ENCODE measurements around the gene SUSD5.
"Not testable (repeated sequence)": the region's sequence is repeated elsewhere in the genome, so short reads cannot be mapped to it uniquely, and the experiment has no call there.

The SUSD5 gene

DNA sequence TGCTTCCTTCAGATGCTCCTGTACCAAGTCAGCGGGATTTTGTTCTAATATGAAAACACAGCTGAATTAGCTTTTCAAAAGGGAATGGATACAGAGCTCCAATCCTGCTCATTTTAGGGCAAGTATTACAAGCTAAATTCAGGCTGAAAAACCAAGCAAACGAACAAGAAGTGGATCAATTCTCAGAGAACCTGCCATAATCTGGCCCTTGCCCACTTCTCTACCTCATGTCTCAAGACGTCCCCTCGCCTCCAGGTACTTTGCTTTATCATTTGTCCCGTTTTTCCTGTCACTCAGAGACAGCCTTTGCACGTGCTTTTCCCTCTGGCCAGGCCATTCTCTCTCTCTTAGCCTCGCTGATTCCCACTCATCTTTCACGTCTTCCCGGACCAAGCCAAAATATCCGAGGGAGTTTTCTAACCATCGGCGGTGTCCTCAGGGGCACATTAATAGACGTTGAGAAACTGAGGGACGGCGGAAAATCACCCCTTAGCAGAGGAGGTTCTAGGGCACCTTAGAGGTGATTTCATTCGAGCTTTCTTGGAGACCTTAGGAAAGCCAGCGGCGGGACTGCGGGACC is 654 bp downstream of the SUSD5 start:
- H3K27me3 Mint-ChIP-seq = peaks cover 19% of the 10 kb centered on the region
- H3K9me3 Mint-ChIP-seq (ENCODE audit: low read depth) = no peaks in the 10 kb centered on the region
- H3K36me3 Mint-ChIP-seq = no peaks in the 10 kb centered on the region
- no peak overlapping the region for H3K27ac Mint-ChIP-seq
- no peak overlapping the region for H3K4me3 Mint-ChIP-seq
- H3K4me1 Mint-ChIP-seq (ENCODE audit: low read depth) = peaks cover 5% of the 10 kb centered on the region

DNA sequence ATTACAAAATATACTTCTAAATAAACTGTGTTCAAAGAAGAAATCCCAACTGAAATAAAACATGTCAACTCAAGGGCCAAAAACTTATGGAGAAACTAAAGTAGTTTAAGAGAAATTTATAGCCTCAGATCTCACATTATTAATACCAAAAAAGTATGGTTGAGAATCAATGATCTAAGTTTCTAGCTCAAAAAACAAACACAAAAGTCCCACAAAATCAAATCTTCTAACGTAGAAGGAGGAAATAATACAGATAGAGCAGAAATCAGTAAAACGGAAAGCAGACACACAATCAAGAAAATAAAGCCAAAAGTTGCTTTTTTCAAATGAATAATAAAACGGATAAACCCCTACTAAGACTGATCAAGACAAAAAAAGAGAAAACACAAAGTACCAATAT is 2.9 kb downstream of the SUSD5 start:
- no peaks in the 10 kb centered on the region for H3K9me3 Mint-ChIP-seq (ENCODE audit: low read depth)
- no peak overlapping the region for H3K27ac Mint-ChIP-seq
- peaks cover 22% of the 10 kb centered on the region for H3K27me3 Mint-ChIP-seq
- H3K4me3 Mint-ChIP-seq = no peak overlapping the region
- H3K36me3 Mint-ChIP-seq = no peaks in the 10 kb centered on the region
- H3K4me1 Mint-ChIP-seq (ENCODE audit: low read depth) = peaks cover 5% of the 10 kb centered on the region

DNA sequence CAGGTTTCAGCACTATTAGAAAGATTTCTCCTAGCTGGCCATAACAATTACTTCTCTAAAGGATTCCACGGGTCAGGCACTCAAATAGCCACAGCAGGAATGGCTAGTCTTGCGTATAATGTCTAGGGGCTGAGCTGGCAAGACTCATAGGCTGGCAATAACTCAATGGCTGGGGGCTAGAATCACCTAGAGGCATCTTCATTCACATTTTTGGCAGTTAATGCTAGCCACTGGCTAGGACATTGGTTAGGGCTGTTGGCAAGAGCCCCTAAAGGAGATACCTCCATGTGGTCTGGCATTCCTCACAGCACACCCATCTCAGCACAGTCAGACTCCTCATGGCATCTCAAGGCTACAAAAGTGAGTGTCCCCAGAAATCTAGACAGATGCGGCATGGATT is 6.2 kb downstream of the SUSD5 start:
- Mint-ChIP-seq H3K9me3 (ENCODE audit: low read depth) (peaks cover 11% of the 10 kb centered on the region), H3K27ac (no peak overlapping the region), H3K27me3 (peaks cover 19% of the 10 kb centered on the region), H3K4me1 (ENCODE audit: low read depth) (no peaks in the 10 kb centered on the region), H3K4me3 (no peak overlapping the region), H3K36me3 (peaks cover 5% of the 10 kb centered on the region)

GRCh38 chr3:33211444-33211843 is 7.2 kb downstream of the SUSD5 start:
- H3K27me3 Mint-ChIP-seq = peaks cover 18% of the 10 kb centered on the region

GRCh38 chr3:33209357-33209756 is 9.3 kb downstream of the SUSD5 start:
- Mint-ChIP-seq H3K27ac (no peak overlapping the region), H3K4me1 (ENCODE audit: low read depth) (no peaks in the 10 kb centered on the region), H3K4me3 (no peak overlapping the region), H3K36me3 (peaks cover 5% of the 10 kb centered on the region), H3K9me3 (ENCODE audit: low read depth) (peaks cover 11% of the 10 kb centered on the region), H3K27me3 (peaks cover 14% of the 10 kb centered on the region)

More at GRCh38 chr3:33211444-33211843, 7.2 kb downstream of the SUSD5 start:
- Mint-ChIP-seq H3K9me3 (ENCODE audit: low read depth) (peaks cover 11% of the 10 kb centered on the region), H3K27ac (no peak overlapping the region), H3K36me3 (peaks cover 5% of the 10 kb centered on the region), H3K4me1 (ENCODE audit: low read depth) (no peaks in the 10 kb centered on the region), H3K4me3 (no peak overlapping the region)

DNA sequence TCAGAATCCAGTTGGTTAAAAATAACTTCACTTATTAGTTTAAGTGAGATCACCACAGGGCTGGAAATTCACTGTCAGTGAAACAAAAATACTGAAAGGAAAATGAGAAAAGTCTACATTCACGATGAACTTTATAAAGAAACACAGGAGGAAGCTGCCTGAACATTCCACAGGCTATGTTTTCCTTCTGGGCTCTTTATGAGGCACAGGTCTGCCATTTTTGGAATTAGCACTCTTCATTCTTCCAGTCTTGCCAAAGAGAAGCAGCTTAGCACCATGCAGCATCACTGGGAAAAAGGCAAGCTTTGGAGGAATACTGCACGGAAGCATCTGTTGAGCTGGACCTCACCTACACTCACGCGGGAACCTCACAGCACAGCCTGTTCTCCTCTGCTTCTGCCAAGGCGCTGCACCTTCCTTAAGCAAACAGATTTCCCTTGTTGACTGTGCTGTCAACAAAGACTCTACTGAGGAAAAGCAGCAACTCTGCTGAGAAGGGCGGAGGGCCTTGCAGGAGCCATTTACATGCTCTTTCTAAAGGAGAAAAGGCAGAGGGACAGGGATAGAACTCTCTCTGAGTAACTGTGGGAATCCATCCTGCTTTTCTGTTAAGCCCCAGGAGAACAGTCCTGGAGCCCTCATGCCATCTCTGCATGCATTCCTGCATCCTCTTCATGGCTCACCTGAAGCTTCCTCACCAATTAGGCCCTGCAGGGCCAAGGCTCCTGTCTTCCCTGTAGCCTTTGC is 15.7 kb downstream of the SUSD5 start:
- Mint-ChIP-seq H3K9me3 (ENCODE audit: low read depth) (no peaks in the 10 kb centered on the region), H3K4me3 (no peak overlapping the region), H3K27me3 (peaks cover 4% of the 10 kb centered on the region), H3K27ac (no peak overlapping the region), H3K4me1 (ENCODE audit: low read depth) (no peaks in the 10 kb centered on the region), H3K36me3 (no peaks in the 10 kb centered on the region)

GRCh38 chr3:33201195-33201594 is 17.4 kb downstream of the SUSD5 start:
- no peak overlapping the region for H3K4me3 Mint-ChIP-seq
- H3K4me1 Mint-ChIP-seq (ENCODE audit: low read depth) = no peaks in the 10 kb centered on the region
- peaks cover 1% of the 10 kb centered on the region for H3K27me3 Mint-ChIP-seq
- H3K9me3 Mint-ChIP-seq (ENCODE audit: low read depth) = no peaks in the 10 kb centered on the region
- no peaks in the 10 kb centered on the region for H3K36me3 Mint-ChIP-seq
- no peak overlapping the region for H3K27ac Mint-ChIP-seq

DNA sequence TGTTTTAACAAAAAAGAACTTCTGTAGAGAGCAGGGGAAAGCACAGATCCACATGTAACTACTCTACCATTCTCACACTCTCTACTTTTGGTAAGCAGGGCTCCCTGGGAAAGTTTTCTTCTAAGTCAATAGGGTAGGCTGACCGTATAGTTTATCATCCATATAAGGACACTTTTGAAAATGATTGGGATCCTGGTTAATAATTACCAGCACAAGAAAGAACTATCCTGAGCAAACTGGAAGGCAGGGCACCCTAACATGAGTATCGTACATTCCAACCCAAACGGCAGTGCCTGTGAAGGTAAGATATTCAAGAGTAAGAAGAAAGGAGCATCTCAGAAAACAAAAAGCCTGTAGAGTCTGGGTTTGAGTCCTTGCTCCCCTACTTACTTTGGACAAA is 22.1 kb downstream of the SUSD5 start:
- peaks cover 3% of the 10 kb centered on the region for H3K27me3 Mint-ChIP-seq
- no peak overlapping the region for H3K4me3 Mint-ChIP-seq
- H3K36me3 Mint-ChIP-seq = peaks cover 2% of the 10 kb centered on the region
- H3K4me1 Mint-ChIP-seq (ENCODE audit: low read depth) = no peaks in the 10 kb centered on the region
- H3K27ac Mint-ChIP-seq = no peak overlapping the region
- no peaks in the 10 kb centered on the region for H3K9me3 Mint-ChIP-seq (ENCODE audit: low read depth)

DNA sequence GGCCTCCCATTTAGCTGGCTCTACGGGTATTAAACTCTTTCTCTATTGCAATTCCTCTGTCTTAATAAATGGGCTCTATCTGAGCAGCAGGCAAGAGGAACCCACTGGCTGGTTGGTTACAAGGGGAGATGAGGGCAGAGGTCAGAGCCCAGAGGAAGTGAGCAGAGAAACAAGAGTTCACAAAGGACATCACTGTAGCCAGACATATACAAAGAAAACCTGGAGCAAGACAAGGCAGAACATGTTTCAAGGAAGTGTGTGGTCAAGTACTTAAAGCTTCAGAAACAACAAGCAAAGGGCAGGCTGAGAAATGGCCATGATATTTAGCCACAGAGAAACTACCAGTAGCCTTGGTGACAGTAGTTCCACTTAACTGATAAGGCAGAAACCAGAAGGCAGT is 24.3 kb downstream of the SUSD5 start:
- H3K9me3 Mint-ChIP-seq (ENCODE audit: low read depth) = no peaks in the 10 kb centered on the region
- H3K36me3 Mint-ChIP-seq = peaks cover 2% of the 10 kb centered on the region
- no peak overlapping the region for H3K4me3 Mint-ChIP-seq
- peaks cover 5% of the 10 kb centered on the region for H3K27me3 Mint-ChIP-seq
- H3K4me1 Mint-ChIP-seq (ENCODE audit: low read depth) = no peaks in the 10 kb centered on the region
- H3K27ac Mint-ChIP-seq = no peak overlapping the region

- peaks cover 3% of the 10 kb centered on the region for H3K36me3 Mint-ChIP-seq
- H3K4me3 Mint-ChIP-seq = no peak overlapping the region
- H3K27me3 Mint-ChIP-seq = peaks cover 9% of the 10 kb centered on the region
- no peaks in the 10 kb centered on the region for H3K4me1 Mint-ChIP-seq (ENCODE audit: low read depth)
- no peak overlapping the region for H3K27ac Mint-ChIP-seq
- peaks cover 15% of the 10 kb centered on the region for H3K9me3 Mint-ChIP-seq (ENCODE audit: low read depth)
Measured at GRCh38 chr3:33187368-33187634, 31.3 kb downstream of the SUSD5 start.

GRCh38 chr3:33186524-33187367 is 31.9 kb downstream of the SUSD5 start:
- Mint-ChIP-seq H3K4me3 (no peak overlapping the region), H3K36me3 (peaks cover 7% of the 10 kb centered on the region), H3K4me1 (ENCODE audit: low read depth) (no peaks in the 10 kb centered on the region), H3K27ac (no peak overlapping the region), H3K9me3 (ENCODE audit: low read depth) (peaks cover 21% of the 10 kb centered on the region), H3K27me3 (peaks cover 9% of the 10 kb centered on the region)

- Mint-ChIP-seq H3K27me3 (peaks cover 9% of the 10 kb centered on the region), H3K9me3 (ENCODE audit: low read depth) (peaks cover 23% of the 10 kb centered on the region), H3K4me1 (ENCODE audit: low read depth) (no peaks in the 10 kb centered on the region), H3K36me3 (peaks cover 7% of the 10 kb centered on the region), H3K27ac (no peak overlapping the region), H3K4me3 (no peak overlapping the region)
Measured at GRCh38 chr3:33184863-33185262, 33.7 kb downstream of the SUSD5 start.

- H3K27me3 Mint-ChIP-seq; H3K4me3 Mint-ChIP-seq; H3K4me1 Mint-ChIP-seq (ENCODE audit: low read depth); H3K36me3 Mint-ChIP-seq; H3K27ac Mint-ChIP-seq: not testable (repeated sequence)
- peaks cover 23% of the 10 kb centered on the region for H3K9me3 Mint-ChIP-seq (ENCODE audit: low read depth)
Measured at GRCh38 chr3:33181641-33182040, 37.0 kb downstream of the SUSD5 start.

- Mint-ChIP-seq H3K27ac (no peak overlapping the region), H3K27me3 (peaks cover 2% of the 10 kb centered on the region), H3K4me1 (ENCODE audit: low read depth) (no peaks in the 10 kb centered on the region), H3K9me3 (ENCODE audit: low read depth) (peaks cover 23% of the 10 kb centered on the region), H3K36me3 (peaks cover 9% of the 10 kb centered on the region), H3K4me3 (no peak overlapping the region)
Measured at GRCh38 chr3:33181229-33181628, 37.4 kb downstream of the SUSD5 start.

DNA sequence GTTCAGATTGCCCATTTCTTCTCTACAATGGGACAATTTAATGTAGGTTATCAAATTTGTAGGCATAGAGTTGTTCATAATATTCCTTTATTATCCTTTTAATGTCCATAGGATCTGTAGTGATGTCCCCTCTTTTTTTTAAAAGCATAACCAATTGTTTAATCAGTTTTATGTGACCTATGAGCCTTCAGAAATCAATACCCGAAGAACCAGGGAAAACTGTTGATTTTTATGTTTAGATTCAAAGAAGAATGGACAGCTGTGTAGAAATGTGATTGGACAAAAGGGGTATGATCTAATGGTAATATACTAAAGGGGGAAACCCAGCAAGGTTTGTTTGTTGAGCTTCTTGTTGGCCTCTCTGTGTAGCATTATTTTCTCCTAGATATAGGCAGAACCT is 39.5 kb downstream of the SUSD5 start:
- peaks cover 19% of the 10 kb centered on the region for H3K9me3 Mint-ChIP-seq (ENCODE audit: low read depth)
- H3K4me1 Mint-ChIP-seq (ENCODE audit: low read depth) = no peaks in the 10 kb centered on the region
- H3K27ac Mint-ChIP-seq = no peak overlapping the region
- H3K4me3 Mint-ChIP-seq = no peak overlapping the region
- H3K36me3 Mint-ChIP-seq = peaks cover 7% of the 10 kb centered on the region
- H3K27me3 Mint-ChIP-seq = no peaks in the 10 kb centered on the region

All from activated naive CD8-positive, alpha-beta T cell (primary cell).